ENCODE measurements around the gene DPYD.

DNA sequence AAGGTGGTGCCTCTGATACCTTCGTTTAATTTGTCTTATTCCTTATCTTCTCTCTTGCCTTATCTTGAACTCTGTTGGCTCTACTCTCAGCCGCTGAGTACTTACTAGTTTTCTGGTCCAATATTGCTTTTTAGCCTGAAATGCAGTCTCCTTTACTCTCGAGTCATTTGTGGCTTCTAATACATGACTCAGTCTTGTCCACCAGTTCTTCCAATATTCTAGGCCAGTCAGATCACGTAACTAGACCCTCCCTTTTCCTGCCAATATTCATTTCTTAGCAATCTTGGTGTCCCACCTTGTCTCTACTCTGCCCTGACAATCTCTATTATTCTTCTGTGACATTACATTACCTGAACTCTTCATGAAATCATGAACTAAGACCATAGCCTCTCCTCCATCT, 555.8 kb downstream of the DPYD start:
- TF ChIP-seq CTCF (IDR thresholded peaks at IDR 0.05) (no peak), POLR2A (IDR thresholded peaks at IDR 0.05) (no peak), EP300 (IDR thresholded peaks at IDR 0.05) (no peak)

Data from ovary (tissue), 3 donors.